ENCODE data around the gene CBY1. TPM values are rescaled to one million over a fixed set of nuclear protein-coding genes. Genes with fewer than 3 reads are reported as not detected.
A peak's percentile ranks its signal among the peaks of the same experiment; 100 is the strongest.

The CBY1 gene
- total RNA-seq, 1 experiment from 2014 or later: 12.2 TPM

- DNase-seq (ENCODE audit: low read depth): peak; percentile 87
Observed at GRCh38 chr22:38700789-38701628, 44.6 kb downstream of the CBY1 start, which contains the start of gene JOSD1. Gene JOSD1, minus strand, starts transcription at chr22:38700943. Its CDS starts 956 bp downstream, at chr22:38699987.

GRCh38 chr22:38704654-38705234 lies 48.3 kb downstream of the CBY1 start:
- DNase-seq (ENCODE audit: low read depth): no peak

- DNase-seq (ENCODE audit: low read depth): peak; percentile 100
Observed at GRCh38 chr22:38705235-38706100, 49.0 kb downstream of the CBY1 start, which contains the start of gene GTPBP1. Gene GTPBP1, plus strand, starts transcription at chr22:38705944. Its CDS starts 12 bp downstream, at chr22:38705956.

- no peak for DNase-seq (ENCODE audit: low read depth)
Observed at GRCh38 chr22:38706101-38706900, 49.9 kb downstream of the CBY1 start.

GRCh38 chr22:38706901-38707195 lies 50.4 kb downstream of the CBY1 start:
- DNase-seq (ENCODE audit: low read depth): no peak

GRCh38 chr22:38707346-38707745 lies 50.9 kb downstream of the CBY1 start:
- peak; percentile 69 for DNase-seq (ENCODE audit: low read depth)

GRCh38 chr22:38707984-38708383 lies 51.5 kb downstream of the CBY1 start:
- no peak for DNase-seq (ENCODE audit: low read depth)

GRCh38 chr22:38709306-38709705 lies 52.9 kb downstream of the CBY1 start:
- DNase-seq (ENCODE audit: low read depth): no peak

GRCh38 chr22:38710351-38710750 lies 53.9 kb downstream of the CBY1 start:
- no peak for DNase-seq (ENCODE audit: low read depth)

GRCh38 chr22:38710866-38711265 lies 54.4 kb downstream of the CBY1 start:
- no peak for DNase-seq (ENCODE audit: low read depth)

GRCh38 chr22:38712486-38713207 lies 56.2 kb downstream of the CBY1 start:
- no peak for DNase-seq (ENCODE audit: low read depth)

GRCh38 chr22:38713921-38714320 lies 57.5 kb downstream of the CBY1 start:
- no peak for DNase-seq (ENCODE audit: low read depth)

GRCh38 chr22:38715176-38715764 lies 58.8 kb downstream of the CBY1 start:
- no peak for DNase-seq (ENCODE audit: low read depth)

- no peak for DNase-seq (ENCODE audit: low read depth)
Observed at GRCh38 chr22:38715852-38716251, 59.4 kb downstream of the CBY1 start.

- no peak for DNase-seq (ENCODE audit: low read depth)
Observed at GRCh38 chr22:38716271-38716670, 59.8 kb downstream of the CBY1 start.

GRCh38 chr22:38716826-38717225 lies 60.4 kb downstream of the CBY1 start:
- DNase-seq (ENCODE audit: low read depth): no peak

- DNase-seq (ENCODE audit: low read depth): no peak
Observed at GRCh38 chr22:38717244-38717643, 60.8 kb downstream of the CBY1 start.

GRCh38 chr22:38718414-38718813 lies 62.0 kb downstream of the CBY1 start:
- peak; percentile 91 for DNase-seq (ENCODE audit: low read depth)

GRCh38 chr22:38719196-38719595 lies 62.8 kb downstream of the CBY1 start:
- DNase-seq (ENCODE audit: low read depth): no peak

- DNase-seq (ENCODE audit: low read depth): no peak
Observed at GRCh38 chr22:38720350-38720749, 63.9 kb downstream of the CBY1 start.
